GM12878 (cell line): ENCODE measurements around the gene CHD6.

Source experiments
- ASH2L ChIP-seq: fragments of 300-600, 200-600 bp; sonication (generic); IDR thresholded peaks from 2 replicates; pipeline ENCODE4 v1.6.1; 2017; ENCODE audit warnings: low read depth, mild to moderate bottlenecking, borderline replicate concordance
- CEBPZ ChIP-seq: fragments of 150-350 bp; IDR thresholded peaks from 2 replicates; pipeline ENCODE4 v1.6.1; 2016; ENCODE audit warnings: low read depth, low read length
- CHD2 ChIP-seq: IDR thresholded peaks from 2 replicates; pipeline ENCODE4 v1.6.1; 2011; ENCODE audit warnings: low read depth, low read length, improper control_type of control experiment, borderline replicate concordance
- CTCF ChIP-seq, 3 experiments: IDR thresholded peaks in 2 of 3; conservative IDR thresholded peaks in 1 of 3; 2 replicates each; pipeline ENCODE4 v1.5.1; 2011; ENCODE audit warnings: low read depth in 3 of 3, low read length in 3 of 3, mild to moderate bottlenecking in 3 of 3, control low read depth in 2 of 3, moderate library complexity in 2 of 3, inconsistent platforms in 1 of 3, mixed read lengths in 1 of 3; ENCODE audit not compliant: control insufficient read depth in 2 of 3, insufficient read depth in 1 of 3; ENCODE audit errors: extremely low read depth in 1 of 3
- MAX ChIP-seq: IDR thresholded peaks from 2 replicates; pipeline ENCODE4 v1.6.1; 2012; ENCODE audit warnings: low read depth, low read length, improper control_type of control experiment
- MYC ChIP-seq: IDR thresholded peaks from 2 replicates; pipeline ENCODE4 v1.6.1; 2011; ENCODE audit warnings: mild to moderate bottlenecking, low read length, moderate library complexity, inconsistent platforms; ENCODE audit not compliant: insufficient read depth, insufficient replicate concordance, insufficient read length, severe bottlenecking
- NR2C2 ChIP-seq: IDR thresholded peaks from 2 replicates; pipeline ENCODE4 v1.6.1; 2011; ENCODE audit warnings: borderline replicate concordance, low read depth; ENCODE audit not compliant: control insufficient read depth, insufficient read length
- PKNOX1 ChIP-seq: fragments of 450-650 bp; IDR thresholded peaks from 2 replicates; pipeline ENCODE4 v1.6.1; 2016; ENCODE audit warnings: mild to moderate bottlenecking
- SIN3A ChIP-seq: IDR thresholded peaks from 2 replicates; pipeline ENCODE4 v1.6.1; 2012; ENCODE audit warnings: low read depth, low read length, improper control_type of control experiment
- SP1 ChIP-seq: IDR thresholded peaks from one replicate; pipeline ENCODE4 v1.6.1; 2011; ENCODE audit warnings: low read depth, low read length
- USF2 ChIP-seq: IDR thresholded peaks from 2 replicates; pipeline ENCODE4 v1.6.1; 2011; ENCODE audit warnings: low read depth, low read length, improper control_type of control experiment, borderline replicate concordance
- ZNF217 ChIP-seq: fragments of 450-650 bp; IDR thresholded peaks from 2 replicates; pipeline ENCODE4 v1.6.1; 2017; ENCODE audit warnings: antibody characterized with exemption, mild to moderate bottlenecking
- ZNF274 ChIP-seq: IDR thresholded peaks from one replicate; pipeline ENCODE4 v1.8.0; 2011; ENCODE audit not compliant: insufficient read length, insufficient read depth

- TF ChIP-seq ASH2L (no peak), CTCF (IDR thresholded peaks at IDR 0.05 in 2 of 3, conservative IDR thresholded peaks at IDR 0.05 in 1 of 3; ENCODE audit: control insufficient read depth in 2 of 3, extremely low read depth in 1 of 3, insufficient read depth in 1 of 3, low read depth in 3 of 3, low read length in 3 of 3) (no peak), MYC (no peak), SP1 (no peak), ZNF217 (no peak), SIN3A (no peak), NR2C2 (no peak), USF2 (no peak), ZNF274 (no peak), PKNOX1 (no peak), CHD2 (no peak), MAX (no peak), CEBPZ (no peak)
Observed at GRCh38 chr20:41391587-41392001, 226.6 kb downstream of the CHD6 start.
